Effector CD8-positive, alpha-beta T cell (primary cell): ENCODE data around the gene EFCAB11.

Experiments
- DNase-seq: peaks from one replicate; lab custom pipeline; 2025; lab: John Stamatoyannopoulos, UW

EFCAB11 gene

DNA sequence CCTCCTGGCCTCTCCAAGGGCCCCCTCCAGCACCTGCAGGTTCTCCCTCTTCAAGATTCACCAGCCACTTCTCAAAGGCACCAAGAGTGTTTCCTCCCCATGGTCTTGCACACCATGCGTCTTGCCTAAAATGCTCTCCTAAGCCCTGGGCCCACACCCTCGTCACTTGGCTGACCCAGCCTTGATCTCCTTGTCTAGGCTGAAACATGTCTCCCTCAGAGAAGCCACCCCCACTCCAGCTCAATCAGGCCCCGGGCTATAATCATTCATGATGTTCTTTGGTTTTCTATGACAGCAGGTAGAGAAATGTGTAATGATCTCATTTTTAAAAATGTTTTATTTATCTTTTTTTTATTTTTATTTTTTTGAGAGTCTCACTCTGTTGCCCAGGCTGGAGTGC lies 88.1 kb downstream of the EFCAB11 start:
- DNase-seq: no peak

DNA sequence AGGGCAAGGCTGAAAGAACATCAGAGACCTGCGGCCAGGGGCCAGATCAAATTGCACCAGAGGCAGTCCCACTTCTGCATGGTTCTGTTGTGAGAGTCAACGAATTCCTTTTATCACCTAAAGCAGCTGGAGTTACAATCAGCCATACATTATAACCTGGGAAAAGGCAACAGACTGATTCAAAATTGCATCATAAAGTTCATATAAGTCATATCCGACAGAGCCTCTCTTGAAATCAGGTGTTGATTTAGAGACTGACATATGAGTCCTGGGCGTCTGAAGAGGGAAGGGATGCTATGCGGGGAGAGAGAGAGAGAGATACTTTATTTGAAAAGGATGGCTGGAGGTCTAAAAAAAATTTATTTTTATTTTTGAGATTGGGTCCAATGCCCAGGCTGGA lies 89.4 kb downstream of the EFCAB11 start:
- no peak for DNase-seq

DNA sequence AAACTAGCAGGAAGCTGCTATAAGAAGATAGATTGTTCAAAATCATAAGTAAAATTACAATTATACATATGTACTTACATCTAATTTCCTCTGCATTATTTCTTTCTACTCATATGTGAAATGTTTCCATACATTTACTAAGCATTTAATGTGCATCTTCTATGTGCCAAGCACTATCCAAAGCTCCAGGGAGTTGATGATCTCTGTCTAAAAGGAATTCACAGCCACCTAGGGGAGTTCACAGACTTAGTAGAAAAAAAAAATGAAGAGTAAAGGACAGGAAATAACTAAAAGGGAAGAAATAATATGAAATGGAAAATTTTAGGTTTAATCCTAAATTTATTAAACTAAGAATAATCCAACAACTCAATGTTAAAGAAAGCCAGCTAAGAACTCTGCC lies 91.7 kb downstream of the EFCAB11 start:
- no peak for DNase-seq

DNA sequence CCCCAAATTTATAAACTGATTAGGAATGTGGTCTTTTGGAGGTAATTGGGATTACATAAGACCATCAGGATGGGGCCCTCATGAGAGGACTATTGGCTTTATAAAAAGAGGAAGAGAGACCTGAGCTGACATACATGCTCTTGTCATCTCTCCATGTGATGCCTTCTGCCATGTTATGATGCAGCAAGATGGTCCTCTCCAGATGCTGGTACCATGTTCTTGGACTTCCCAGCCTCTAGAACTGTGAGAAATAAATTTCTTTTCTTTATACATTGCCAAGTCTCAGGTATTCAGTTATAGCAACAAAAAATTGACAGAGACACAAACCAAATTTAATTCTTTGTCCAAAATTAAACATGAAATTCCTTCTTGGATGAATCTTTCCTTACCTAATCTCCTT lies 92.9 kb downstream of the EFCAB11 start:
- DNase-seq: no peak

DNA sequence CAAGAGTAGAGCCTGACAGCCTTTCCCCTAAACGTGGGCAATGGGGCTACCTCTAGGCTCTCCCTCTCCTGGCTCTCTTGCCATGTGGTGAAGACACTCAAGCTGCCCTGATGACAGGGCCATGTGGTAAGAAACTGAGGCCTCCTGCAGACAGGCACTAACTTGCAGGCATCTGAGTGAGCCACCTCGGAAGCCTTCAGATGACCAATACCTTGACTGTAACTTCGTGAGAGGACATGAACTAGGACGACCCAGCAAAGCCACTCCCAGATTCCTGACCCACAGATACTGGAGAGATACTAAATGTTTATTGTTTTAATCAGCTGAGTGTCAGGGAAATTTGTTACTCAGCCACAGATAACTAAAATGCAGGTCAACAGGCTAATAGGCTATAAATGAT lies 96.4 kb downstream of the EFCAB11 start:
- DNase-seq: no peak

DNA sequence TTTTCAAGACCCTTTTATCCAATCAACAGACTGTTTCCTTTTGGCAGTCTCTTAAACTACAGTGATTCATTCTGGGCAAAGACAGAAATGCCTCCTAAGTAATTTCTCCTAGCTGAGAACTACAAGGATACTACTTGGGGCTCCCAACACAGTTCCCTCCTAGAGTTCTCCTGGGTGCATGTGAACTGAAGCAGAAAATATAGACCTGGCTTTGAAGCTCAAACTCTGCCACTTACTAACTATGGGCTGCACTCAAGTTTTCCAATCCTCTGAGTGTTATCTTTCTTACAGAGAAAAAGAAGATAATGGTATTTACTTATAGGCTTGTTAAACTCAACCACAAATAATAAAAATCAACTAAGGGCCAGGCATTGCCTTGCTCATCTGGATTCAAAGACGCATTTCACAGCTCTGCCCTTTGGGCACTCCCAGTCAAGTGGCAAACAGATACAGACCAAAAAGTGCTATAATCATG lies 97.6 kb downstream of the EFCAB11 start:
- no peak for DNase-seq

- no peak for DNase-seq
Observed at GRCh38 chr14:89855961-89856656, 98.4 kb downstream of the EFCAB11 start.

DNA sequence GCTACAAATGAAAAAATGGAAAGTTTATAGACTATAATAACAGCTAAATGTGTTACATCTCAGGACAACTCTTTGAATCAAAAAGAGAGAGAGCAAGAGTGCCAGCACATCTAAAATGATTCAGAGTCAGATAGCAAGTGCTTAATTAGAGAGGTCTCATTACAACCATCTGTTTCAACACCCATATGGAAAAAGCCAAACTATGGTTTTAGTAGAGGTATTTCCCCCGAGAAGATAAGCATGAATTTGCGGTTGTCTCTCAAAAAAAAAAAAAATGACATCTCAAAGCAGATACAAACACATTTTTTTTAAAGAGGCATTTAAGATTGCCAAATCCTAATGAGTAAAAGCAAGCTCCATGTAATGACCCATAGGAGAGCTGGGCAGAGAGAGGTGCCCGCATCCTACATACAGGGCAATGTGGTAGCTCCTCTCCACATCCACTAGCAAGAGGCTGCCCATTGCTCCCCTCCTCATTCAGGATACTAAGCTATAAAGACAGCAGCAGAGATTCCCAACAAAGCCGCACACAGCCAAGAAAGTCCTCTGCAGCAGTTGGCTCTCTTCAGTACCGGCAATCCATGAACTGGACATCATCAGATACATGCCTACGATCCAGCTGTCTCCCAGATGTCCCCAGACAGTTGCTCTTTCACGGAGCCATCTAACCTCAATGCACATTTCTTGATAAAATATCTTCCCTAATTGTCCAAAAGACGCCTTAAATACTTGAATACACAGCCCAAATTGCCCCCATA lies 100.4 kb downstream of the EFCAB11 start:
- no peak for DNase-seq

- no peak for DNase-seq
Observed at GRCh38 chr14:89851106-89851505, 103.4 kb downstream of the EFCAB11 start.

GRCh38 chr14:89849931-89850330 lies 104.6 kb downstream of the EFCAB11 start:
- no peak for DNase-seq

GRCh38 chr14:89848165-89848564 lies 106.4 kb downstream of the EFCAB11 start:
- DNase-seq: no peak

GRCh38 chr14:89845346-89845745 lies 109.2 kb downstream of the EFCAB11 start:
- no peak for DNase-seq

- no peak for DNase-seq
Observed at GRCh38 chr14:89844508-89844907, 110.0 kb downstream of the EFCAB11 start.

DNA sequence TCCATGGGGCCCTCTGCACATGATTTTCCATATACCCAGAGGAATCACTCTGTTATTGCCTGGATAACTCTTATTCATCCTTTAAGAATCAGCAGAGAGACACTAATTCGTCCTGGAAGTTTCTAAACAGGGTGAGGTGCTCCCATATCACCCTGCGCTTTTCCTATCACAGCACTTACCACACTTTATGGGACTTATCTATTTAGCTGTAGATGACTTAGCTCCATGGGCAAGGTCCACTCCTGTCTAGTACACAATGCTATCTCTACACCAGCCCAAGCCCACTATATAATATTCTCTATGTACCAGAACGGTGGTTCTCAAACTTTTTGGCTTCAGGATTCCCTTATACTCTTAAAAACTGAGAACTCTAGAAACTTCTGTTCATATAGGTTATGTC lies 111.7 kb downstream of the EFCAB11 start:
- no peak for DNase-seq

GRCh38 chr14:89841851-89842250 lies 112.7 kb downstream of the EFCAB11 start:
- no peak for DNase-seq

GRCh38 chr14:89836830-89837469 lies 117.6 kb downstream of the EFCAB11 start:
- no peak for DNase-seq

DNA sequence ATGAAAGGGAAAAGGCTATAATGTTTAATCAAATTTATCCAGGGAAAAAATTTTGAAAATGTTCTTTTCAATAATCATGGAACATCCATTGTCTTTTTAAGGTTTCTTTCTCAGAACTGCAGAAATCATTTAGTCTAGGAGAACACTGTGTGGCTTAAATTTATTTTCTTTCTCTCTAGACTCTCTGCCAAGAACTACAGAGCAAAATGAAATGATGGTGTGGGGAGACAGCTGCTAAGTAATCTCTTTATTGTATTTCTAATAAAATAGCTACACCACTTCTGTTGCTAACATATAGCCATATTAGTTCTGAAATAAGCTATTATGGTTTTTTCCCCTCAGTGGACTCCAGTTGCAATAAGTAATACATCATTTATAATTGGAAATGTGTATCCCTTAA lies 120.9 kb downstream of the EFCAB11 start:
- DNase-seq: no peak

GRCh38 chr14:89833120-89833532 lies 121.4 kb downstream of the EFCAB11 start:
- DNase-seq: no peak

- DNase-seq: no peak
Observed at GRCh38 chr14:89828471-89829165, 125.9 kb downstream of the EFCAB11 start.

DNA sequence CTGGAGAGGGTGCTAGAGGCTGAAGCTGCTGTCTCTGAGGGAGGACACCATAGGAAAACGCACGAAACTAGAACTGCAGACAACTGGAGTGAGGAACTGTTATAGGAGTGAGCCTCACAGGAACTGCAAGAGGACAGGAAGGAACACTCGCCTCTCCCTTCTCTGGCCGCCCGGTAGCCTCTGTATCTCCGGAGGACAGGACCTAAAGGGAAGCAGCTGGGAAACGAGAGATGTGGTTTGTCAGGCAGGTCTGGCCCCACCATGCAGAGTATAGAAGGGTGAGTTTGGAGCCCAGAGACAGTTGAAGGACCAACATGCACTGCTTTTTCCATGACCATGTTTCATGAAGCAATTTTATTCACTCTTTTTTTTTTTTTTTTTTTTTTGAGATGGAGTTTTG lies 127.3 kb downstream of the EFCAB11 start:
- DNase-seq: no peak

GRCh38 chr14:89826596-89826995 lies 127.9 kb downstream of the EFCAB11 start:
- DNase-seq: no peak

GRCh38 chr14:89823743-89824142 lies 130.8 kb downstream of the EFCAB11 start:
- DNase-seq: no peak
